Stimulated activated CD4-positive, alpha-beta T cell treated with anti-CD3 and anti-CD28 coated beads, Interleukin-2, amount 100 ng/mL, for 4 hours (primary cell): ENCODE measurements around the gene CREM.
"Not testable (repeated sequence)": the region's sequence is repeated elsewhere in the genome, so short reads cannot be mapped to it uniquely, and the experiment has no call there.

Experiments
- DNase-seq: peaks from one replicate; pipeline ENCODE4 v3.0.0-alpha.2; 2020; ENCODE audit warnings: low read depth

CREM gene

GRCh38 chr10:35194471-35194870 lies 67.8 kb downstream of the CREM start:
- no peak for DNase-seq

GRCh38 chr10:35194906-35195305 lies 68.3 kb downstream of the CREM start:
- peak; percentile 47 for DNase-seq

- DNase-seq, result peak; percentile 83
These were observed 69.0 kb downstream of the CREM start for GRCh38 chr10:35195361-35196306.

- DNase-seq, result no peak
These were observed 73.8 kb downstream of the CREM start for GRCh38 chr10:35200487-35200886.

- DNase-seq, result no peak
These were observed 74.6 kb downstream of the CREM start for GRCh38 chr10:35201234-35201633.

- DNase-seq, result no peak
These were observed 75.4 kb downstream of the CREM start for GRCh38 chr10:35202050-35202449.

- no peak for DNase-seq
These were observed 77.1 kb downstream of the CREM start for GRCh38 chr10:35203745-35204144.

GRCh38 chr10:35204650-35205319 lies 78.1 kb downstream of the CREM start:
- no peak for DNase-seq

GRCh38 chr10:35206274-35206673 lies 79.6 kb downstream of the CREM start:
- no peak for DNase-seq

GRCh38 chr10:35208536-35208935 lies 81.9 kb downstream of the CREM start:
- no peak for DNase-seq

- DNase-seq, result no peak
These were observed 82.4 kb downstream of the CREM start for GRCh38 chr10:35208949-35209613.

- DNase-seq, result no peak
These were observed 84.3 kb downstream of the CREM start for GRCh38 chr10:35210961-35211360.

- no peak for DNase-seq
These were observed 84.7 kb downstream of the CREM start for GRCh38 chr10:35211390-35211789.

GRCh38 chr10:35212856-35213255 lies 86.2 kb downstream of the CREM start:
- DNase-seq, result no peak

GRCh38 chr10:35213699-35214098 lies 87.1 kb downstream of the CREM start:
- DNase-seq, result no peak

GRCh38 chr10:35214607-35215020 lies 88.0 kb downstream of the CREM start:
- no peak for DNase-seq

- DNase-seq, result no peak
These were observed 88.5 kb downstream of the CREM start for GRCh38 chr10:35215107-35215506.

- no peak for DNase-seq
These were observed 89.8 kb downstream of the CREM start for GRCh38 chr10:35216303-35216905.

- not testable (repeated sequence) for DNase-seq
These were observed 90.3 kb downstream of the CREM start for GRCh38 chr10:35216956-35217355.

- no peak for DNase-seq
These were observed 90.8 kb downstream of the CREM start for GRCh38 chr10:35217455-35217854.

- peak; percentile 81 for DNase-seq
These were observed 91.8 kb downstream of the CREM start for GRCh38 chr10:35218339-35218955.

- peak; percentile 46 for DNase-seq
These were observed 92.6 kb downstream of the CREM start for GRCh38 chr10:35219292-35219691.
